LNCAP (cell line): ENCODE measurements around the gene RPL14.

Source experiments
- CTCF ChIP-seq: fragments of 450-650 bp; IDR thresholded peaks from 2 replicates; pipeline ENCODE4 v1.5.1; 2017; ENCODE audit warnings: mild to moderate bottlenecking

Gene RPL14

GRCh38 chr3:40456940-40457823, at the start of gene RPL14:
Gene RPL14 (plus strand): TSS chr3:40457339. CDS start chr3:40457472, 133 bp downstream.
- TF ChIP-seq CTCF, result no peak

GRCh38 chr3:40407611-40408010, 49.5 kb upstream of the RPL14 start:
- TF ChIP-seq CTCF, result no peak

- TF ChIP-seq CTCF, result no peak
Measured at GRCh38 chr3:40414270-40414669, 42.9 kb upstream of the RPL14 start.

- TF ChIP-seq CTCF, result no peak
Measured at GRCh38 chr3:40417845-40418543, 39.1 kb upstream of the RPL14 start.

GRCh38 chr3:40422861-40423260, 34.3 kb upstream of the RPL14 start:
- no peak for TF ChIP-seq CTCF

- no peak for TF ChIP-seq CTCF
Measured at GRCh38 chr3:40427045-40427669, 30.0 kb upstream of the RPL14 start.

- TF ChIP-seq CTCF, result peak; percentile 16; the same call in 1 of the 2 replicates
Measured at GRCh38 chr3:40432793-40433192, 24.3 kb upstream of the RPL14 start.
